Stimulated activated CD8-positive, alpha-beta memory T cell treated with anti-CD3 and anti-CD28 coated beads, Interleukin-2, amount 100 ng/mL, for 1 hour (primary cell): ENCODE data around the gene LAYN.

Experiments used
- DNase-seq, 2 donors: peaks; one replicate each; pipeline ENCODE4 v3.0.0-alpha.2; 2020; ENCODE audit warnings: low read depth in 2 of 2

Gene LAYN

GRCh38 chr11:111596319-111596718, 55.8 kb downstream of the LAYN start:
- no peak for DNase-seq

DNA sequence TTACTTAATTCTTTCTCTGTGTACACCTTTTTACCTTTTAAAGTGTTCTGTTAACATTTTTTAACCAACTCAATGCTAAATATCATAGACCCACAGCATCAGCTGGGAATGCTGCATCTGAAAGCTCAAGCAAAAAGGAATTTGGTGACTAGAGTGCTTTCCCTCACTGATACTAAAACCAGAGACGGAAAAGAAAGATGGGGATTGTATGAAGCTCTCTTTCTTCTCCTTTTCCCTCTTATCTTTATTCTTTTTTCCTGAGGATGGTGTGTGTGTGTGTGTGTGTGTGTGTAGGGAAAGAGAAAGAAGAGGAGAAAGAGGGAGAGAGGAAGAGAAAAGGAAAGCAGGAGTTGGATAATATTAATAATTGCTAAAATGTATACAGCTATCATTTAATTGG, 57.6 kb downstream of the LAYN start:
- no peak for DNase-seq

DNA sequence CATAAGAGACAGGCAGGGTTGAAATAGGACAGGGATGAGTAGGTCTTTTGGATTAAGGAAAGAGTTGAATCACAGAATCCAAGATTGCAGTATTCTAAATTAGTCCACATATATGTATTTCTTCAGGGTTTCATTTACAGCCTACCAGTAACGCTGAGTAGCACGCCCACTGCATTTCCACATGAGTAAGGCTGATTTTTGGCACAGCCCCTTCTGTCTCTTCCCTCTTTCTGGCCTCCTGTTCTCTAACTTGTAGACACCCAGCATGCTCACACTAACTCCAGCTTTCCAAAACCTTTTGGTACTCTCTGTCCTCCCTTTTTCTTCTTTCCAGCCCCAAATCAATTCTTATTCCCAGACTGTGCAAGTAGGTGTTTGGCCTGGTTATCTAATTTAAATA, 58.0 kb downstream of the LAYN start:
- DNase-seq, result no peak

DNA sequence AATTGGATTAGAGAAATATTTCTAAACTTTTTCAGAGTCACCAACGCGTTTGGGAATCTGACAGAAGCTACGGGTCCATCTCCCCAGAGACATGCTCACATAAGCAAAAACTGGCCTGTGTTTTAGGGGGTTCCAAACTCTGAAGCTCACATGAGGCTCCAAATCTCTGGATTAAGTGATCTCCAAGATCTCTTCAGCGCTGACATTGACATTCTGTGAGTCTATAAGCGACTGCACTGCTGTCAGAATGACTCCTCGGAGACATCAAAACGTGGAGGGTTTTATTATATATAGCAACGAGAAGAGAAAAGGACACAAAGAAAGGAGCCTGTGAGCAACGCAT, 61.1 kb downstream of the LAYN start:
- no peak for DNase-seq

DNA sequence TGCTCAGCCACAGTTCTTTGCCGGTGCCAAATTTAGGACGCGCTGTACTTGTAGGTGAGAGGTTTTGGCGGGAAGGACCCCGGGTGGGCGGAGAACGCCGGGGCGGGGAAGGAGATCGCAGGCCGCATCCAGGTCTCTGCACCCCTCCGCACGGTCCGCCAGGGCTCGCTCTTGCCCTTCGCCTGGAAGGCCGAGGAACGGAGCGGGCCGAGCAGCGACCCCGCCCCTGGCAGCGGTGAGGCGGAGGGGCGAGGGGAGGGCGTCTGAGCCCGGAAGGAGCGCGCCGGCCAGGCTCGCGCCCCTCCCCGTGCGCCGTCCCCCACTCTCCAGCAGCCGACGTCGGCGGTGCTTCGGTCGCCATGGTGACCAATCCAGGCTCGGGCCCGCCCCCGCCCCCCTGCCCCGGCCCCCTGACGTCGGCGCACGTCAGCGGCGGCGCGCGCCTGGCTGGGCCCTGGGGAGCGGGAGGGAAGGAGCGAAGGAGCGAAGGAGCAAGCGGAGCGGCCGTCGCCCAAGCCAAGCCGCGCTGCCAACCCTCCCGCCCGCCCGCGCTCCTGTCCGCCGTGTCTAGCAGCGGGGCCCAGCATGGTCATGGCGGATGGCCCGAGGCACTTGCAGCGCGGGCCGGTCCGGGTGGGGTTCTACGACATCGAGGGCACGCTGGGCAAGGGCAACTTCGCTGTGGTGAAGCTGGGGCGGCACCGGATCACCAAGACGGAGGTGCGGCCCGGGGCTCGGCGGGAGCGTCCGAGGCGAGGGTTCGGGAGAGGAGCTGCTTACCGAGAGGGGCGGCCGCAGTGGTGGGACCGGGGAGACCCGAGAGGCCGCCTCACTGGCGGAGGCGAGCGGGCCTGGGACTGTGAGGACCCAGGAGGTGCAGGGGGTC, 61.7 kb downstream of the LAYN start, which contains the start of gene SIK2:
Gene SIK2, plus strand, starts transcription at position 471 of the 886 bp plus-strand sequence. Its CDS starts 115 bp downstream, at position 586.
- peak; percentile 75 for DNase-seq

- DNase-seq, result no peak
These were observed 62.5 kb downstream of the LAYN start for GRCh38 chr11:111602865-111603610.

GRCh38 chr11:111603611-111604130, 63.2 kb downstream of the LAYN start:
- DNase-seq, result no peak

DNA sequence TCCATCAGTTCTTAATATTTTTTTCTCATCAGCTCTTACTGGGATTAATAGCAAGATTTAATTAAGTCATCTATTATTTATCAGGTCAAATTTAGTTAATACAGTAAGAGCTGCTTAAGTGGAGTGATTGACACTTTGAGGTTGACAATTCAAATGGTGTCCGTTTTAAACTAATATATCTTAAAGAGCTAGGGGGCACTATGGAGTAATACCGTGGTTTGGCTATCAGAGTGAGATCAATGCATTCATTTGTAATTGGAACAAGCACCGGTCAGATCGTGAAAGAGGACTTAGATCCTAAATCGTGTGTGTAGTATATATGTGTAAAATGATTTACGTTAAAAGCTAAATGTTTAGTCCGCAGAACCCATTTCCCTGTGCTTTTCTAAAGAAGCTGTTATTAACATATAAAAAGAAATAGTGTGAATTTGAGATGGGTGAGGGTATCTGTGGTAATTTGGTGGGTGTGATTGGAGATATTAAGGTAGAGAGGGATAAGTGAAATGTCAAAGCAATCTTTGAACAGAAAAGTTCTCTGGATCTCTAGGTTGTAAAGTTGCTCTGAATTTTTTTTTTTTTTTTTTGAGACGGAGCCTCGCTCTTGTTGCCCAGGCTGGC, 64.0 kb downstream of the LAYN start:
- no peak for DNase-seq

DNA sequence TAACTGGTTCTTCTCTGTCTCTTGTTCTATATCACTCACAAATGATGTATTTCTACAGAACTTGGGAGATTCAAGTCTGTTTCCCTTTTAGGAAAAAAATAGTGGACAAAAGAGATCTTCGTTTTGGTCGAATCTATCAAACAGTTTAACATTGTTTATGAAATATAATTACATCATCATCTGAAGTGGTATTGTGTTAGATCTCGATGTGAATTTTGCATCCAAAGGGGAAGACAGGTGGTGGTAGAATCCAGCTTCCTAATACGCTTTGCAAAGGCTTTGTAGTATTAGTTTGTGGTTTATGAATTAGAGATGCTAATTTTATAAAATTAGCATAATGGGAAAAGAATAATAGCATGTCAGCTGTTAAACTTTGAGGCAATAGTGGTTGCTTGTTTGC, 65.2 kb downstream of the LAYN start:
- DNase-seq, result no peak

GRCh38 chr11:111606986-111607385, 66.5 kb downstream of the LAYN start:
- no peak for DNase-seq

DNA sequence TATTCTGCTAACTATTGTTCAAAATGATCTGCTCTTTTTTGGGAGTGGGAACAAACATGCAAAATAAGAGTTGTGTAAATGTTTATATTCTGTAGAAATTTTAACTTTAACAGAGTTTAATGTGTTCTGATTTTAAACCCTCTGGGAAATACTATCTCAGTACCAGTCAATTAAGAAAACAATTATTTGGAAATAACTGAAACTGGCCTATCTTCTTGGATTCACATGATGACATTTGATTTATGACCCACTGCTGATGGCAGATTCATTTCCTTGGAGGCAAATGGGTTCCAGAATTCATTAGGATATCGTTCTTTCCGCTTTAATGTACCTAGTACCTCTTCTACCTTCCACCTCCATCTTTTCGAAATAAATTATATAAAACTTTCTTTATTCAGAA, 67.2 kb downstream of the LAYN start:
- no peak for DNase-seq
